Smooth muscle cell (in vitro differentiated cells): Measurements from ENCODE around the gene WDR4. TPM values are rescaled to one million over a fixed set of nuclear protein-coding genes. Genes with fewer than 3 reads are reported as not detected.

ENCODE experiments used
- DNase-seq: peaks from one replicate; lab custom pipeline; 2025; ENCODE audit not compliant: unreplicated experiment; lab: John Stamatoyannopoulos, UW
- H2AFZ ChIP-seq: fragments of 200-600 bp; sonication (generic); 2 replicates; pipeline ENCODE4 v1.6.0; 2016; ENCODE audit warnings: antibody characterized with exemption, low read depth, mild to moderate bottlenecking
- H3F3A ChIP-seq: fragments of 200-600 bp; sonication (generic); 2 replicates; pipeline ENCODE4 v1.6.0; 2017; ENCODE audit warnings: antibody characterized with exemption, low read depth
- H3K27ac ChIP-seq: fragments of 200-600 bp; sonication (generic); 2 replicates; pipeline ENCODE4 v1.5.1; 2016; ENCODE audit warnings: low read depth, mild to moderate bottlenecking
- H3K27me3 ChIP-seq: fragments of 200-600 bp; sonication (generic); 2 replicates; pipeline ENCODE4 v1.6.1; 2016; ENCODE audit warnings: low read depth, mild to moderate bottlenecking
- H3K36me3 ChIP-seq: fragments of 200-600 bp; sonication (generic); 2 replicates; pipeline ENCODE4 v1.5.1; 2016; ENCODE audit warnings: low read depth
- H3K4me1 ChIP-seq: fragments of 200-600 bp; sonication (generic); 2 replicates; pipeline ENCODE4 v1.5.1; 2016; ENCODE audit warnings: low read depth
- H3K4me2 ChIP-seq: fragments of 200-600 bp; sonication (generic); 2 replicates; pipeline ENCODE4 v1.6.0; 2016; ENCODE audit warnings: mild to moderate bottlenecking
- H3K4me3 ChIP-seq: fragments of 200-600 bp; sonication (generic); 2 replicates; pipeline ENCODE4 v1.5.1; 2016; ENCODE audit warnings: mild to moderate bottlenecking
- H3K79me2 ChIP-seq: fragments of 200-600 bp; sonication (generic); 2 replicates; pipeline ENCODE4 v1.6.0; 2016; ENCODE audit warnings: low read depth, mild to moderate bottlenecking
- H3K9ac ChIP-seq: fragments of 200-600 bp; sonication (generic); 2 replicates; pipeline ENCODE4 v1.6.0; 2016; ENCODE audit warnings: low read depth
- H3K9me3 ChIP-seq: fragments of 200-600 bp; sonication (generic); replicated peaks from 2 replicates; pipeline ENCODE4 v1.5.1; 2016; ENCODE audit warnings: low read depth
- H4K20me1 ChIP-seq: fragments of 200-600 bp; sonication (generic); 2 replicates; pipeline ENCODE4 v1.6.0; 2016; ENCODE audit warnings: low read depth
- CTCF ChIP-seq: fragments of 200-600 bp; sonication (generic); IDR thresholded peaks from 2 replicates; pipeline ENCODE4 v1.5.1; 2017; ENCODE audit warnings: borderline replicate concordance, mild to moderate bottlenecking, antibody characterized with exemption; ENCODE audit not compliant: insufficient read depth, poor library complexity, severe bottlenecking
- WGBS: methylation state at CpG from one replicate; pipeline ENCODE4 v1.1.7; 2016; ENCODE audit warnings: low lambda C conversion rate; 5-methylcytosine and 5-hydroxymethylcytosine counted together
- polyA plus RNA-seq: library from polyadenylated mRNA; unstranded; fragments of >200 nt; fragmentation: Nextera tagmentation; extraction: Ambion mirVana; gene quantifications from 2 replicates; pipeline ENCODE4 v1.2.1, GENCODE V29; 2016
- total RNA-seq: library from RNA; depleted of rRNA; stranded (reverse); fragments of >200 nt; gene quantifications from 2 replicates; pipeline ENCODE4 v1.2.3, GENCODE V29; 2014

WDR4 gene
- total and polyA plus RNA-seq, 2 experiments from 2014 or later, result 5.1 TPM

- no peaks in the 10 kb centered on the region for H3K9me3 ChIP-seq
- no peak for TF ChIP-seq CTCF
- no peak overlapping the region for H2AFZ ChIP-seq
- H3K36me3 ChIP-seq, result no peaks in the 10 kb centered on the region
- H3K4me3 ChIP-seq, result no peak overlapping the region
- H3K79me2 ChIP-seq, result peaks cover 4% of the 10 kb centered on the region
- peaks cover 8% of the 10 kb centered on the region for H4K20me1 ChIP-seq
- 90% methylated on average over 18 of the region's 18 CpGs for WGBS
- no peak overlapping the region for H3K9ac ChIP-seq
- no peaks in the 10 kb centered on the region for H3K27me3 ChIP-seq
- no peaks in the 10 kb centered on the region for H3K4me1 ChIP-seq
- H3F3A ChIP-seq, result no peaks in the 10 kb centered on the region
- no peak overlapping the region for H3K4me2 ChIP-seq
- DNase-seq, result no peak
- H3K27ac ChIP-seq, result no peak overlapping the region
Observed at GRCh38 chr21:42855937-42856335, 23.4 kb downstream of the WDR4 start.

- no peak overlapping the region for H3K4me2 ChIP-seq
- no peaks in the 10 kb centered on the region for H3K36me3 ChIP-seq
- peaks cover 4% of the 10 kb centered on the region for H3K79me2 ChIP-seq
- H4K20me1 ChIP-seq, result peaks cover 8% of the 10 kb centered on the region
- H3F3A ChIP-seq, result no peaks in the 10 kb centered on the region
- H3K9me3 ChIP-seq, result no peaks in the 10 kb centered on the region
- no peaks in the 10 kb centered on the region for H3K27me3 ChIP-seq
- TF ChIP-seq CTCF, result no peak
- H2AFZ ChIP-seq, result no peak overlapping the region
- no peaks in the 10 kb centered on the region for H3K4me1 ChIP-seq
- no peak overlapping the region for H3K9ac ChIP-seq
- H3K4me3 ChIP-seq, result no peak overlapping the region
- DNase-seq, result no peak
- H3K27ac ChIP-seq, result no peak overlapping the region
- WGBS, result 91% methylated on average over 19 of the region's 19 CpGs
Observed at GRCh38 chr21:42855171-42855936, 24.0 kb downstream of the WDR4 start.

GRCh38 chr21:42854246-42855010 lies 24.9 kb downstream of the WDR4 start:
- Histone ChIP-seq H3K9me3 (no peaks in the 10 kb centered on the region), H3K27ac (no peak overlapping the region), H3K79me2 (peaks cover 4% of the 10 kb centered on the region), H3K27me3 (no peaks in the 10 kb centered on the region), H3K36me3 (no peaks in the 10 kb centered on the region), H3K4me3 (no peak overlapping the region), H3K9ac (no peak overlapping the region), H3F3A (no peaks in the 10 kb centered on the region), H4K20me1 (peaks cover 8% of the 10 kb centered on the region), H3K4me2 (no peak overlapping the region), H2AFZ (no peak overlapping the region), H3K4me1 (no peaks in the 10 kb centered on the region)
- no peak for DNase-seq
- 97% methylated on average over 28 of the region's 28 CpGs for WGBS
- no peak for TF ChIP-seq CTCF
